Measurements from ENCODE around the gene ETS1. TPM values are rescaled to one million over a fixed set of nuclear protein-coding genes. Genes with fewer than 3 reads are reported as not detected.

The ETS1 gene
- polyA plus RNA-seq, 1 donor from 2014 or later = 0.42 TPM

DNA sequence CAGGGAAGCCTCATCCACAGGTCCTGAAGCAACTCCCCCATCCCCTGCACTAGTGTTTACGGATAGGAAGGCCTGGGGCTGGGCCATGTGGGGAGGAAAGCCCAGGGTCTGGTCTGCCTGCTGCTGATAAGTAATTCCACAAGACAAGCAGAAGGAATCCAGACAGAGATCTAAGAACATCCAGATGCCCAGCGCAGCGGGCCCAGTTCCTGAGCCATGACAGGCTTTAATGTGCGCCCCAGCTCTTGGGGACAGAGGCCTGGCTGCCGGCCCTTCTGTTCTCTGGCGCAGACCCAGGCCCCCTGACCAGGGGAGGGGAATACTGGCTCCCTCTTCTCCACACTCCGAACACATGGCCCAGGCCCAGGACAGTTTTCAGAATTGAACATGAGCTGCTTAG, 28.8 kb upstream of the ETS1 start:
- TF ChIP-seq EZH2 (IDR thresholded peaks at IDR 0.05; ENCODE audit: borderline replicate concordance, insufficient read depth, low read length, poor library complexity, severe bottlenecking) (no peak), MXI1 (conservative IDR thresholded peaks at IDR 0.05; ENCODE audit: poor library complexity, severe bottlenecking) (no peak), SMC3 (conservative IDR thresholded peaks at IDR 0.05; ENCODE audit: poor library complexity) (no peak), POLR2AphosphoS5 (IDR thresholded peaks at IDR 0.05) (no peak), EP300 (conservative IDR thresholded peaks at IDR 0.05; ENCODE audit: poor library complexity, severe bottlenecking) (no peak), RAD21 (conservative IDR thresholded peaks at IDR 0.05) (no peak), TAF1 (IDR thresholded peaks at IDR 0.05; ENCODE audit: low read depth) (no peak)
- TF ChIP-seq, protein P1, sequence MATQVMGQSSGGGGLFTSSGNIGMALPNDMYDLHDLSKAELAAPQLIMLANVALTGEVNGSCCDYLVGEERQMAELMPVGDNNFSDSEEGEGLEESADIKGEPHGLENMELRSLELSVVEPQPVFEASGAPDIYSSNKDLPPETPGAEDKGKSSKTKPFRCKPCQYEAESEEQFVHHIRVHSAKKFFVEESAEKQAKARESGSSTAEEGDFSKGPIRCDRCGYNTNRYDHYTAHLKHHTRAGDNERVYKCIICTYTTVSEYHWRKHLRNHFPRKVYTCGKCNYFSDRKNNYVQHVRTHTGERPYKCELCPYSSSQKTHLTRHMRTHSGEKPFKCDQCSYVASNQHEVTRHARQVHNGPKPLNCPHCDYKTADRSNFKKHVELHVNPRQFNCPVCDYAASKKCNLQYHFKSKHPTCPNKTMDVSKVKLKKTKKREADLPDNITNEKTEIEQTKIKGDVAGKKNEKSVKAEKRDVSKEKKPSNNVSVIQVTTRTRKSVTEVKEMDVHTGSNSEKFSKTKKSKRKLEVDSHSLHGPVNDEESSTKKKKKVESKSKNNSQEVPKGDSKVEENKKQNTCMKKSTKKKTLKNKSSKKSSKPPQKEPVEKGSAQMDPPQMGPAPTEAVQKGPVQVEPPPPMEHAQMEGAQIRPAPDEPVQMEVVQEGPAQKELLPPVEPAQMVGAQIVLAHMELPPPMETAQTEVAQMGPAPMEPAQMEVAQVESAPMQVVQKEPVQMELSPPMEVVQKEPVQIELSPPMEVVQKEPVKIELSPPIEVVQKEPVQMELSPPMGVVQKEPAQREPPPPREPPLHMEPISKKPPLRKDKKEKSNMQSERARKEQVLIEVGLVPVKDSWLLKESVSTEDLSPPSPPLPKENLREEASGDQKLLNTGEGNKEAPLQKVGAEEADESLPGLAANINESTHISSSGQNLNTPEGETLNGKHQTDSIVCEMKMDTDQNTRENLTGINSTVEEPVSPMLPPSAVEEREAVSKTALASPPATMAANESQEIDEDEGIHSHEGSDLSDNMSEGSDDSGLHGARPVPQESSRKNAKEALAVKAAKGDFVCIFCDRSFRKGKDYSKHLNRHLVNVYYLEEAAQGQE (IDR thresholded peaks at IDR 0.05; ENCODE audit: borderline replicate concordance) = no peak
- TF ChIP-seq, protein P2, sequence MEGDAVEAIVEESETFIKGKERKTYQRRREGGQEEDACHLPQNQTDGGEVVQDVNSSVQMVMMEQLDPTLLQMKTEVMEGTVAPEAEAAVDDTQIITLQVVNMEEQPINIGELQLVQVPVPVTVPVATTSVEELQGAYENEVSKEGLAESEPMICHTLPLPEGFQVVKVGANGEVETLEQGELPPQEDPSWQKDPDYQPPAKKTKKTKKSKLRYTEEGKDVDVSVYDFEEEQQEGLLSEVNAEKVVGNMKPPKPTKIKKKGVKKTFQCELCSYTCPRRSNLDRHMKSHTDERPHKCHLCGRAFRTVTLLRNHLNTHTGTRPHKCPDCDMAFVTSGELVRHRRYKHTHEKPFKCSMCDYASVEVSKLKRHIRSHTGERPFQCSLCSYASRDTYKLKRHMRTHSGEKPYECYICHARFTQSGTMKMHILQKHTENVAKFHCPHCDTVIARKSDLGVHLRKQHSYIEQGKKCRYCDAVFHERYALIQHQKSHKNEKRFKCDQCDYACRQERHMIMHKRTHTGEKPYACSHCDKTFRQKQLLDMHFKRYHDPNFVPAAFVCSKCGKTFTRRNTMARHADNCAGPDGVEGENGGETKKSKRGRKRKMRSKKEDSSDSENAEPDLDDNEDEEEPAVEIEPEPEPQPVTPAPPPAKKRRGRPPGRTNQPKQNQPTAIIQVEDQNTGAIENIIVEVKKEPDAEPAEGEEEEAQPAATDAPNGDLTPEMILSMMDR (IDR thresholded peaks at IDR 0.05; ENCODE audit: poor library complexity, severe bottlenecking) = no peak
- Histone ChIP-seq H3F3A (ENCODE audit: insufficient read depth, low read length, poor library complexity, severe bottlenecking) (no peaks in the 10 kb centered on the region), H3K9me2 (ENCODE audit: insufficient read depth, low read length) (no peaks in the 10 kb centered on the region), H3K79me2 (replicated peaks; ENCODE audit: insufficient read depth, low read length) (no peaks in the 10 kb centered on the region), H3K27me3 (ENCODE audit: insufficient read depth, low read depth, low read length) (no peaks in the 10 kb centered on the region), H2AFZ (ENCODE audit: low read depth, low read length) (no peak overlapping the region), H3K9me3 (ENCODE audit: low read length) (no peaks in the 10 kb centered on the region), H3K4me3 (ENCODE audit: low read length) (no peak overlapping the region), H3K9ac (ENCODE audit: low read length) (no peak overlapping the region), H4K20me1 (ENCODE audit: insufficient read depth) (no peaks in the 10 kb centered on the region), H3K4me2 (ENCODE audit: low read length) (no peak overlapping the region), H3K36me3 (ENCODE audit: insufficient read depth, low read length) (no peaks in the 10 kb centered on the region), H3K27ac (ENCODE audit: low read length) (no peak overlapping the region)

DNA sequence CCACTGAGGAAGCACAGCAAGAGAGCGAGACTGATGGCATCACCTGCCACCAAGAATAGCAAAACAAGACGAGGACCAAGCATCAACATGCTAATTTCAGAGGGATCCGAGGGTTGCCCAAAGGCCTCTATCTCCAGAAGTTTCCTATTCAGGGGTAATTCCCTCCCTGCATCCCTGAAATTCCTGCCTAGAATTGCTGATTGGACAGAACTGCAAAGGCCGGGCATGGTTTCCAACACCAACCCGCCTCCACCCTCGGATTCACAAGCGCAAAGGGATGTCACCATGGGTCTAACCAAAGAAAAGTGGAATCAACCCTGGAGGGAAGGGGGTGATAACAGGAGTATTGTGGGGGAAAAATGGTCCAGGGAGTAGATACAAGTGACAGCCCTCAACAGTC, 28.3 kb upstream of the ETS1 start:
- no peaks in the 10 kb centered on the region for H3F3A ChIP-seq (ENCODE audit: insufficient read depth, low read length, poor library complexity, severe bottlenecking)
- no peak overlapping the region for H2AFZ ChIP-seq (ENCODE audit: low read depth, low read length)
- H3K79me2 ChIP-seq (replicated peaks; ENCODE audit: insufficient read depth, low read length) = no peaks in the 10 kb centered on the region
- no peaks in the 10 kb centered on the region for H3K36me3 ChIP-seq (ENCODE audit: insufficient read depth, low read length)
- H3K9me2 ChIP-seq (ENCODE audit: insufficient read depth, low read length) = no peaks in the 10 kb centered on the region
- no peak overlapping the region for H3K4me2 ChIP-seq (ENCODE audit: low read length)
- no peaks in the 10 kb centered on the region for H3K27me3 ChIP-seq (ENCODE audit: insufficient read depth, low read depth, low read length)
- H3K4me3 ChIP-seq (ENCODE audit: low read length) = no peak overlapping the region
- no peak overlapping the region for H3K9ac ChIP-seq (ENCODE audit: low read length)
- H4K20me1 ChIP-seq (ENCODE audit: insufficient read depth) = no peaks in the 10 kb centered on the region
- H3K9me3 ChIP-seq (ENCODE audit: low read length) = no peaks in the 10 kb centered on the region
- H3K27ac ChIP-seq (ENCODE audit: low read length) = no peak overlapping the region
- TF ChIP-seq POLR2AphosphoS5 (IDR thresholded peaks at IDR 0.05) = no peak
- TF ChIP-seq SMC3 (conservative IDR thresholded peaks at IDR 0.05; ENCODE audit: poor library complexity) = no peak
- TF ChIP-seq, protein P2 (IDR thresholded peaks at IDR 0.05; ENCODE audit: poor library complexity, severe bottlenecking) = no peak
- no peak for TF ChIP-seq TAF1 (IDR thresholded peaks at IDR 0.05; ENCODE audit: low read depth)
- TF ChIP-seq EZH2 (IDR thresholded peaks at IDR 0.05; ENCODE audit: borderline replicate concordance, insufficient read depth, low read length, poor library complexity, severe bottlenecking) = no peak
